SKM-1 treated with dmso at 0.1 percent for 144 hours (cell line): ENCODE measurements around the gene TXNL1.
A peak's percentile ranks its signal among the peaks of the same experiment; 100 is the strongest.
"Not testable (repeated sequence)": the region's sequence is repeated elsewhere in the genome, so short reads cannot be mapped to it uniquely, and the experiment has no call there.

Experiments used
- DNase-seq: peaks from one replicate; lab custom pipeline; 2025; ENCODE audit not compliant: unreplicated experiment; lab: John Stamatoyannopoulos, UW

TXNL1 gene

GRCh38 chr18:56645415-56646016 is 7.1 kb upstream of the TXNL1 start:
- DNase-seq, result no peak

GRCh38 chr18:56643381-56643780 is 5.0 kb upstream of the TXNL1 start:
- DNase-seq, result no peak

- no peak for DNase-seq
Measured at GRCh38 chr18:56641714-56642337, 3.4 kb upstream of the TXNL1 start.

DNA sequence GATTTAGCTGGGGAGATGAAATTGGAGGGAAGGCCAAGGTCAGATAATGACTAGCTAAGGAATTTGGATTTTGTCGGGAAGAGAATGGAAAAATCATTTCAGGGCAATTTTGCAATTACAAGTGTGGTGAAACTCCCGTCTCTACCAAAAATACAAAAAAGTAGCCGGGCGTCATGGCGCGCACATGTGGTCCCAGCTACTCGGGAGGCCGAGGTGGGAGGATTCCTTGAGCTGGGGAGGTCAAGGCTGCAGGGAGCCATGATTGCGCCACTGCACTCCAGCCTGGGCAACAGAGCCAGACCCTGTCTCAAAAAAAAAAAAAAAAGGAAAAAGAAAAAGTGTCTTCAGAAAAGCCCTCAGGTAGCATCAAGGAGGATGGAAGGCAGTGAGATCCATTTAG is 1.2 kb upstream of the TXNL1 start:
- DNase-seq, result no peak

GRCh38 chr18:56639104-56639381 is 651 bp upstream of the TXNL1 start:
- DNase-seq, result no peak

GRCh38 chr18:56637711-56638231 is 621 bp downstream of the TXNL1 start:
- DNase-seq, result no peak

DNA sequence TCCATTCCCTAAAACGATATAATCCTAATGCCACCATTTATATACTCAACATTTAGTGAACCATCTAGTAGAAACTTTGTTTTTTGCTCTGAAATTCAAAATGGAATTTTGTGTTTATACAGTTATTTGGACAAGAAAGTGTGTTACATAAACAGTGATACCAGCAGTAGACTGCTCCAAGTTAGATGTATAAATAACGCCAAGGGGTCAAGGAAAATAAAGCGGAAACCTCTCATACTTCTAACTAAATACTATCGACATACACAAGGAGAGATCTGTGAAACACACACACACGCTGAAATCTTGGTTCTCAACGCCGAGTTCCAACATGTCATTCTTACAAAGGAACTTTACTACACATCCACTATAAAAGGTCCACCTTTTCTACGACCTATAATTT is 1.2 kb downstream of the TXNL1 start:
- DNase-seq, result no peak

DNA sequence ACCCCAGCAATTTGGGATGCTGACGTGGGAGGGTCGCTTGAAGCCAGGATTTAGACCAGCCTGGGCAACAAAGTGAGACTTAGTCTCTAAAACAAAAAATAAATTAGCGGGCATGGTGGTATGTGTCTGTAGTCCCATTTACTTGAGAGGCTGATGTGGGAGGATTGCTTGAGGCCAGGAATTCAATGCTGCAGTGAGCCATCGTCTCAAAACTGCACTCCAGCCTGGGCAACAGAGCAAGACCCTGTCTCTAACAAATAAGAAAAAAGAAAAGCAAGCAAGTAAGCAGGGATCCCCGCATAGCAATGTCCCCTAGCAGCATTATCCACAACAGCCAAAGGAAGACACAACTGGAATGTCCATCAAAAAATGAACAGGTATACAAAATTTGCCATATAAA is 3.4 kb downstream of the TXNL1 start:
- no peak for DNase-seq

- no peak for DNase-seq
Measured at GRCh38 chr18:56632070-56633022, 6.0 kb downstream of the TXNL1 start.

DNA sequence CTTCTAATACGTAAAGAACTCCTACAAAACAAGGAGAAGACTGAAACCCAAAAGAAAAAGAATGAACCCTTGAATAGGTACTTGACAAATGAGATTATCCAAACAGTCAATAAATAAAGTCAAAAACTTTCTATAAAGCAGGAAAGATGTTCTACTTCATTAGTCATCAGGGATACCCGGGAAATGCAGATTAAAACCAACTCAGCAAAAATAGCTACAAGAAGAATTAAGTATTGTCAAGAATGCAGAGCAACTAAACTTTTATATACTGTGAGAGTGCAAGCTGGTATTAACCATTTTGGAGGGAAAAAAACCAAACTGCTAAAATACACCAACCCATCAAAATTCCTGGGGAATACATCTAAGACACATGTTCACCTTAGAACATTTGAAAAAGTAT is 10.4 kb downstream of the TXNL1 start:
- DNase-seq, result no peak

- no peak for DNase-seq
Measured at GRCh38 chr18:56615738-56616520, 22.5 kb downstream of the TXNL1 start.

- DNase-seq, result no peak
Measured at GRCh38 chr18:56606618-56607017, 31.8 kb downstream of the TXNL1 start.

- DNase-seq, result no peak
Measured at GRCh38 chr18:56598422-56598821, 40.0 kb downstream of the TXNL1 start.

- no peak for DNase-seq
Measured at GRCh38 chr18:56593906-56594305, 44.5 kb downstream of the TXNL1 start.

- no peak for DNase-seq
Measured at GRCh38 chr18:56580026-56580425, 58.4 kb downstream of the TXNL1 start.

- DNase-seq, result no peak
Measured at GRCh38 chr18:56579451-56579850, 58.9 kb downstream of the TXNL1 start.

GRCh38 chr18:56576826-56577573 is 61.4 kb downstream of the TXNL1 start:
- no peak for DNase-seq

- peak; percentile 44 for DNase-seq
Measured at GRCh38 chr18:56575819-56576663, 62.4 kb downstream of the TXNL1 start.

DNA sequence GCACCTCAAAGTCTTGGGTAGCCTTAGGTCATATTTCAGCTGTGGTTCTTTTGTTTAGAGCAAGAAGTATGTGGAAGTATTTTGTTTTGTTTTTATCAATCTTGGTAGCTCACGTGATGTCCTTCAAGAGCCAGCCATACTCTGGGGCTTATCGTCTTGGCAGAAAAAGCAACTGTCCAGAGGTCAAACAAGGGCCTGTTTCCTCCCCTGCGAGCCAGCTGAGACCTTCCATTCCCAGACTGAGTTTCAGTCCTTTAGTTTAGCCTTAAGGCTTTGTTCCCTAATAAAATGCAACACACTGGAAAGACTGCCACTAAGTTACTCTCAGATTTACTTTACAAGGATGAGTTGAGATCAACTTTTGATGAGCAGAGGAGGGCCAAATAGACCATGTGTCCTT is 63.5 kb downstream of the TXNL1 start:
- no peak for DNase-seq

GRCh38 chr18:56572267-56572666 is 66.1 kb downstream of the TXNL1 start:
- DNase-seq, result not testable (repeated sequence)
